ENCODE results near the gene CCDC17.
A peak's percentile ranks its signal among the peaks of the same experiment; 100 is the strongest.
"Not testable (repeated sequence)": the region's sequence is repeated elsewhere in the genome, so short reads cannot be mapped to it uniquely, and the experiment has no call there.

Gene CCDC17

GRCh38 chr1:45621501-45621836, 2.4 kb downstream of the CCDC17 start:
- no peak for DNase-seq

GRCh38 chr1:45620588-45621500, 3.0 kb downstream of the CCDC17 start:
- DNase-seq: no peak

GRCh38 chr1:45619149-45619921, 4.5 kb downstream of the CCDC17 start:
- no peak for DNase-seq

- DNase-seq: no peak
These were observed 6.2 kb downstream of the CCDC17 start for GRCh38 chr1:45617618-45618017.

GRCh38 chr1:45615885-45616284, 8.0 kb downstream of the CCDC17 start:
- no peak for DNase-seq

- no peak for DNase-seq
These were observed 10.8 kb downstream of the CCDC17 start for GRCh38 chr1:45612941-45613579.

- DNase-seq: no peak
These were observed 13.1 kb downstream of the CCDC17 start for GRCh38 chr1:45610589-45611226.

GRCh38 chr1:45608175-45609156, 15.4 kb downstream of the CCDC17 start:
- DNase-seq: no peak

GRCh38 chr1:45607404-45608074, 16.3 kb downstream of the CCDC17 start:
- no peak for DNase-seq

- no peak for DNase-seq
These were observed 19.6 kb downstream of the CCDC17 start for GRCh38 chr1:45604239-45604638.

GRCh38 chr1:45596765-45597164, 27.1 kb downstream of the CCDC17 start:
- not testable (repeated sequence) for DNase-seq

GRCh38 chr1:45594412-45594811, 29.4 kb downstream of the CCDC17 start:
- DNase-seq: no peak

GRCh38 chr1:45589861-45590260, 34.0 kb downstream of the CCDC17 start:
- DNase-seq: no peak

- no peak for DNase-seq
These were observed 37.1 kb downstream of the CCDC17 start for GRCh38 chr1:45586769-45587168.

- no peak for DNase-seq
These were observed 38.3 kb downstream of the CCDC17 start for GRCh38 chr1:45585496-45586075.

- no peak for DNase-seq
These were observed 38.8 kb downstream of the CCDC17 start for GRCh38 chr1:45585110-45585426.

- peak; percentile 95 to 99 for DNase-seq
These were observed 39.3 kb downstream of the CCDC17 start for GRCh38 chr1:45584351-45585109.

GRCh38 chr1:45583666-45584350, 40.0 kb downstream of the CCDC17 start, which contains the start of gene NASP:
Gene NASP (plus strand): TSS chr1:45584041. CDS start chr1:45584147, 106 bp downstream.
- DNase-seq: peak; percentile 90 to 93

GRCh38 chr1:45583264-45583665, 40.6 kb downstream of the CCDC17 start:
- peak; percentile 99 for DNase-seq
